ENCODE measurements around the gene A1BG. TPM values are rescaled to one million over a fixed set of nuclear protein-coding genes. Genes with fewer than 3 reads are reported as not detected.

Gene A1BG
- total RNA-seq, 1 experiment from 2014 or later: 29.0 TPM

GRCh38 chr19:58372311-58373133 is 19.2 kb upstream of the A1BG start:
- Histone ChIP-seq H3K9me3 (no peaks in the 10 kb centered on the region), H3K4me3 (no peak overlapping the region), H3K27me3 (no peaks in the 10 kb centered on the region), H3K36me3 (no peaks in the 10 kb centered on the region)
- no peak for DNase-seq

GRCh38 chr19:58368561-58369360 is 15.5 kb upstream of the A1BG start:
- Histone ChIP-seq H3K36me3 (no peaks in the 10 kb centered on the region), H3K9me3 (no peaks in the 10 kb centered on the region), H3K27me3 (no peaks in the 10 kb centered on the region), H3K4me3 (no peak overlapping the region)
- no peak for DNase-seq

DNA sequence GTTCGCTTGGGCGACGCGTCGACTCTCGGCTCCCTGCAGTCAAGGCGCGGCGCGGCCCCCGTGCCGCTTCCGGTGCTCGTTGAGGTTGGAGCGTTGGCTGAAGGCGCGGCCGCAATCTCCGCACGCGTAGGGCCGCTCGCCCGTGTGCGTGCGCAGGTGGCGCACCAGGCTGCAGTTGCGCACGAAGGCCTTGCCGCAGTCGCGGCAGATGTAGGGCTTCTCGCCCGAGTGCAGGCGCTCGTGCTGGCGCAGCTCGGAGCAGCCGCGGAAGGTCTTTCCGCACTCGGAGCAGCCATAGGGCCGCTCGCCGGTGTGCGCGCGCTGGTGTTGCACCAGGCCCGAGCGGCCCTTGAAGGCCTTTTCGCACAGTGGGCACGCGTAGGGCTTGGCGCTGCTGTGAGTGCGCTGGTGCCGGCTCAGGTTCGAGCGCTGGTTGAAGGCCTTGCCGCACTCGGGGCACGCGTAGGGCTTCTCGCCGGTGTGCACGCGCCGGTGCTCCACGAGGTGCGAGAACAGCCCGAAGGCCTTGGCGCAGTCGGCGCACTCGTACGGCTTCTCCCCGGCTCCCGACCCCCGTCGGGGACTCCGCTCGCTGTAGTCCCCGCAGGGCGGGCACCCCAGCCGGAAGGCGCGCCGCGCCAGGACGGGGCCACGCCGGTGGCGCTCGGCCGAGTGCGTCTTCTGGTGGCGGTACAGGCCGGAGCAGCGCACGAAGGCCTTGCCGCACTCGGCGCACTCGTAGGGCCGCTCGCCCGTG is 14.6 kb upstream of the A1BG start:
- Histone ChIP-seq H3K9me3 (no peaks in the 10 kb centered on the region), H3K27me3 (no peaks in the 10 kb centered on the region), H3K4me3 (no peak overlapping the region), H3K36me3 (no peaks in the 10 kb centered on the region)
- DNase-seq: no peak

DNA sequence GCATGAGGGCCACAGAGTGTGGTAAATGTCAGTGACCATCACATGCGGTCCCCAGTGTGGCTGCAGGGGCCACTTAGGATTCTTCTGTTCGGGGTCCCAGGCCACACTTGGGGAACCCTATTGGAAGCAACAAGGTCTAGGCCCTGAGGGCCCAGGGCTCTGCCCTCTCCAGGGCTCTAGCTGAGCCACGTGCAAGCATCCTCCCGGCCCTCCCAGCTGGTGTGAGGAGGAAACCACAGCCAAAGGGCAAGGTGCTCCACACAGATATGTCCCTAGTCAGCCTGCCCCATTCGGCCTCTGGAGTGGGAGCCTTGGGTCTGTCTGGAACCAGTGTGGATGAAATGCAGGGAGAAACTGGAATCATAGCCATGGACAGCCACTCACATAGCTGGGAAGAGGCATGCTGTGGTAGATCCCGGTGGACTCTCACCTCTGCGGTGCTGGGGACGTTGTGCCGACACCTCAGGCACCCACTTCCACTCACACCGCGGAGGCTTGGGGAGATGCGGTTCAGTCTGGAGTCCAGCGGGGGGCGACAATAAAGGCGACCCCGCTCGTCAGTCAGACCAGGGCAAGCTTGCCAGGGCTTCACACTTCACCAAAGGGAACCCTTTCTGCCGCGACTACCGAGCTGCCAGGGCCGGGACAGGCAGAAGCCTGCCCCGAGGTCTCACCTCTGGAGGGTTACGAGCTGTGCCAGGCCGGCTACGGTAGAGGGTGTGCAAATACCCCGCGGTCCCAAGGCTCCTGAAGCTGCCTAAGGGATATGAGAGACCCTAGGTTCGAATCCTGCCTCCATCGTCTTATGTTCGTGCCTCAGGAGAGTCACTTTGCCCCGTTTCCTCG is 13.5 kb upstream of the A1BG start:
- no peaks in the 10 kb centered on the region for H3K36me3 ChIP-seq
- no peaks in the 10 kb centered on the region for H3K27me3 ChIP-seq
- no peak for DNase-seq
- H3K4me3 ChIP-seq: no peak overlapping the region
- no peaks in the 10 kb centered on the region for H3K9me3 ChIP-seq

- Histone ChIP-seq H3K36me3 (peaks cover 3% of the 10 kb centered on the region; the same call in 1 of the 2 replicates), H3K27me3 (no peaks in the 10 kb centered on the region), H3K4me3 (no peak overlapping the region), H3K9me3 (no peaks in the 10 kb centered on the region)
- DNase-seq: no peak
Measured at GRCh38 chr19:58364146-58364545, 10.9 kb upstream of the A1BG start.

DNA sequence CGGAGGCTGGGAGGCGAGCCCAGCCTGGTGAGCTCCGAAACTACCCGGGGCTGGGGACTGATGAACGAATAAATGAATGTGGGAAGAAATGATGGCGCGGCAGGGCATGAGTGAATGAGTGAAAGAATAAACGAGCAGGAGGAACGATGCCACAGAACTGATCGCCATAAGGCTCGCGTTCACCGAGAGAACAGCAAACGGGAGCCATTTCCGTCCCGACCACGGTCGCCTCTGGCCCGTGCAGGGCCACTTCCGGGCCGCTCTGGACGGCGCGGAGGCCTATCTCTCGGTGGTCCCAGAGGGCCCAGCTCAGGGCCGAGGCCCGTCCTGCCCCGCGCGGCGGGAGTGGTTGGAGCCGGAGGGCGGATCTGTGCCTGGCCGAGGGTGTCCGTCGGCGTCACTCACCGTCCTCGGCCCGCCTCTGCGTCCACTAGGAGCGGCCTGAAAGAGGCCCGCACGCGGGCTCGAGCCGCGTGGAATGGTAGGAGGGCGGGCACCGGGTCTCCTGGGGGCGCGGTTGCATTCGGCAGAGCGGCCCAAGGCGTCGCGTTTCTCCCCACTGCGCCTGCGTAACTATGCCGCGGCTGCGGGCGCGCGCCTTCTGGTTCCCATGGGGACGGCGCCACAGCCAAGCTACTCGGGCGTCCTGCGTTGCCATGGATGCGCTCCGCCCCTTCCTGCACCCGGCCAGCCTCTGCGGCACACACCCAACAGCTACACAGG is 9.1 kb upstream of the A1BG start, which contains the start of gene ZNF497:
Gene ZNF497, minus strand, starts transcription at position 480 of the 723 bp plus-strand sequence. CDS start 5,116 bp downstream, outside the sequence.
- Histone ChIP-seq H3K27me3 (no peaks in the 10 kb centered on the region), H3K4me3 (peak within 1 kb of the TSS; percentile 95), H3K9me3 (no peaks in the 10 kb centered on the region), H3K36me3 (peaks cover 3% of the 10 kb centered on the region; the same call in 1 of the 2 replicates)
- peak; percentile 97 for DNase-seq

- no peaks in the 10 kb centered on the region for H3K27me3 ChIP-seq
- no peaks in the 10 kb centered on the region for H3K9me3 ChIP-seq
- peaks cover 3% of the 10 kb centered on the region; the same call in 1 of the 2 replicates for H3K36me3 ChIP-seq
- DNase-seq: peak; percentile 70
- H3K4me3 ChIP-seq: peak overlapping the region; percentile 95
Measured at GRCh38 chr19:58361900-58362271, 8.6 kb upstream of the A1BG start.

GRCh38 chr19:58357481-58358145 is 4.3 kb upstream of the A1BG start:
- Histone ChIP-seq H3K36me3 (peaks cover 6% of the 10 kb centered on the region), H3K4me3 (no peak overlapping the region), H3K9me3 (no peaks in the 10 kb centered on the region), H3K27me3 (no peaks in the 10 kb centered on the region)
- DNase-seq: no peak

GRCh38 chr19:58356766-58357480 is 3.6 kb upstream of the A1BG start:
- Histone ChIP-seq H3K36me3 (peaks cover 6% of the 10 kb centered on the region), H3K4me3 (no peak overlapping the region), H3K27me3 (no peaks in the 10 kb centered on the region), H3K9me3 (no peaks in the 10 kb centered on the region)
- no peak for DNase-seq

DNA sequence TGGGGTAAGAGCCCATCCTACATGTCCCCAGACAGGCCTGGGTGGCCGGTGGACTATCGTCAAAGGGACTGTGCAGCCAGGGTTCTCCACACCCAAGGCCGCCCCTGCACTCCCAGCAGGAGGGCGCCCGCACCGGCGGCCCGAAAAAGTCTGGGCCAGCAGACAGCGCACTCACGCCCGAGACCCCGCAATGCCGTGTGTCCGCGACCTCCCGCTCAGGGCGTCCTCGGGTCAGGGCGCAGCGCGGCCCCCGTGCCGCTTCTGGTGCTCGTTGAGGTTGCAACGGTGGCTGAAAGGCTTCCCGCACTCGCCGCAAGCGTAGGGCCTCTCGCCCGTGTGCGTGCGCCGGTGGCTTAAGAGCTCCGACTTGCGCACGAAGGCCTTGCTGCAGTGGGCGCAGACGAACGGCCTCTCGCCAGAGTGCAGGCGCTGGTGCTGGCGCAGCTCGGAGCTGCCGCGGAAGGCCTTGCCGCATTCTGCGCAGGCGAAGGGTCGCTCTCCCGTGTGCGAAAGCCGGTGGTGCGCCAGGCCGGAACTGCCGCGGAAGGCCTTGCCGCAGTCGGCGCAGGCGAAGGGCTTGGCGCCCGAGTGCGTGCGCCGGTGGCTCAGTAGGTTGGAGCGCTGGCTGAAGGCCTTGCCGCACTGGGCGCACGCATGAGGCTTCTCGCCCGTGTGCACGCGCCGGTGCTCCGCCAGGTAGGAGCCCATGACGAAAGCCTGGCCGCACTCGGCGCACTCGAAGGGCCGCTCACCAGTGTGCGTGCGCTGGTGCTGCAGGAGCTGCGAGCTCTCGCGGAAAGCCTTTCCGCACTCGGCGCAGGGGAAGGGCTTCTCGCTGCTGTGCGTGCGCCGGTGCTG is 2.8 kb upstream of the A1BG start:
- H3K36me3 ChIP-seq: peaks cover 4% of the 10 kb centered on the region
- no peaks in the 10 kb centered on the region for H3K27me3 ChIP-seq
- H3K4me3 ChIP-seq: no peak overlapping the region
- no peaks in the 10 kb centered on the region for H3K9me3 ChIP-seq
- DNase-seq: no peak

- Histone ChIP-seq H3K27me3 (no peaks in the 10 kb centered on the region), H3K4me3 (no peak overlapping the region), H3K36me3 (peaks cover 6% of the 10 kb centered on the region), H3K9me3 (no peaks in the 10 kb centered on the region)
- DNase-seq: no peak
Measured at GRCh38 chr19:58355215-58355796, 2.0 kb upstream of the A1BG start.

DNA sequence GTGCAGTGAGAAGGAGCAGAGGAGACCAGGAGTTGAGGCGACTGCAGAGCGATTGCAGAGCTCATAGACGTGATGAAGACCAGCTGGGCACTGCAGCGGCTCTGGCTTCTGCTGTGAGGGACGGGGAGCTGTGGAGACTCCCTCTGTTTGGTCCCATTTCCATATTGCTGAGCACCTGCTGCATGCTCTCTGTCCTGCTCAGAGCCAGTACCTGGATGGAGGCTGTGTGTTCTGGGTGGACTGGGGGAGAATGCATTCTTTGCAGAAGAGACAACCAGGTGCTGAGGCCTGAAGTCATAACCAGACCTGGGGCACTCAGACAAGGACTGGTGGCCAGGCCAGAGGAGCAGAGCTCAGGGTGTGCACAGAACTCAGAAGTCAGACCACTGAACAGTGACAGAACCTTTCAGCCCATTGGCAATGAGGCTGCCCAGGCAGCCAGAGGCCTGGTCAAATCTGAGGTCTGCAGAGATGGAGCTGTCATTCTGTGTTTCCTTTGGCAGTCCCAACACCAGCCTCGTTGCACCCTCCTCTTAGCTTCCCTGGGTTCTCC is 1.3 kb upstream of the A1BG start:
- no peak for DNase-seq
- no peak overlapping the region for H3K4me3 ChIP-seq
- H3K27me3 ChIP-seq: no peaks in the 10 kb centered on the region
- H3K36me3 ChIP-seq: peaks cover 9% of the 10 kb centered on the region
- H3K9me3 ChIP-seq: no peaks in the 10 kb centered on the region

DNA sequence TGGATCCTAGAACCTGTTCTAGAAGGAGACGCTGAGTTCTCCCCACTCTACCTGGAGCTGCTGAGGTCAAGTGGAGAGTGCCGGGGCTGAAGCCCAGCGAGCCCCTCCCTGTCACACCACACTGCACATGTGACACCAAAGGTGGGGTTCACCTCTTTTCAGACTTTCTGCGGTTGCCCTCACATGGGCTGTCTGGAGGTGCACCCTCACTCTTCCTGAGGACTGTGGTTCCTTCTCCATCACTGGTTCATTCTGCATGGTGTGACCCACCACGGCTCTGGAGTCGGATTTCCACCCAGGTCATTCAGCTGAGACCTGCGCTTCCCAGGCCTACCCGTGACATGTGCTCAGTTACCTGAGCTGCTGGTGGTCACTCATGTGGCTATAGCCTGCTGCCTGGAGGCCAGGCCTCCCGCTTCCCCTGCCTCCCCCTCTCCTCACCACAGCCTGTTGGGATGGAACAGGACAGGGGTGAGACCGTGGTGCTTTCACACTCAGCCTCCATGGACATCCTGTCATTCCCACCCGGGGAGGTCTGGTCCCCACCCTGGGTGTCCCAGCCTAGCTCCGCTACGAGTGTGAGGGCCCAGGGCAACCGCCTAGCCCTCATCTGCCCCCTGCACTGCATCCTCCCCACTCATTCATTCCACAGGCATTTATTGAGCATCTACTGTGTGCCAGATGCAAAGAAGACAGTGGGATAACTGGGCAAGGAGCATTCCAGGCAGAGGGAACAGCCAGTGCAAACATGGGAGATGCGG is 605 bp upstream of the A1BG start:
- H3K4me3 ChIP-seq: no peak overlapping the region

More for the DNA sequence above, 605 bp upstream of the A1BG start:
- Histone ChIP-seq H3K9me3 (no peaks in the 10 kb centered on the region), H3K36me3 (peaks cover 9% of the 10 kb centered on the region), H3K27me3 (no peaks in the 10 kb centered on the region)
- DNase-seq: no peak
